ENCODE results near the gene GLT8D1. TPM values are rescaled to one million over a fixed set of nuclear protein-coding genes. Genes with fewer than 3 reads are reported as not detected.

GLT8D1 gene
- total and polyA plus RNA-seq, 2 of the 13 experiments (the other 11 are each of a cell fraction or from before 2014, with no cell fraction given) = 110 to 121 TPM

- intact Hi-C loops (cut with micrococcal nuclease; ENCODE audit: unreplicated experiment) = no loop called here
- FAIRE-seq (no peak), ATAC-seq (peak; percentile 54; the same call in 1 of the 3 replicates)
- no peak for TF ChIP-seq ZNF225 (CRISPR knock-in tag; IDR thresholded peaks at IDR 0.05)
- peak; percentile 84 for TF ChIP-seq ARID3A (IDR thresholded peaks at IDR 0.05; ENCODE audit: low read depth, low read length)
- TF ChIP-seq ARID5B (CRISPR knock-in tag; IDR thresholded peaks at IDR 0.05) = peak; percentile 63
- peak; percentile 57; the same call in 1 of the 2 replicates for TF ChIP-seq ZKSCAN8 (CRISPR knock-in tag; IDR thresholded peaks at IDR 0.05; ENCODE audit: borderline replicate concordance)
- peak; percentile 46; the same call in 1 of the 2 replicates for TF ChIP-seq FOXK1 (CRISPR knock-in tag; IDR thresholded peaks at IDR 0.05; ENCODE audit: borderline replicate concordance, low read depth)
- 0 out of 2 replicates have a peak, but pooled peaks have one; percentile 22 for TF ChIP-seq KAT8 (CRISPR knock-in tag; IDR thresholded peaks at IDR 0.05)
- TF ChIP-seq SKI (IDR thresholded peaks at IDR 0.05; ENCODE audit: partially characterized antibody) = no peak
- TF ChIP-seq HMG20A (CRISPR knock-in tag; IDR thresholded peaks at IDR 0.05; ENCODE audit: borderline replicate concordance) = peak; percentile 32; the same call in 1 of the 2 replicates
- TF ChIP-seq ZNF644 (CRISPR knock-in tag; IDR thresholded peaks at IDR 0.05; ENCODE audit: low read depth) = peak; percentile 39; the same call in 1 of the 2 replicates
- no peak for TF ChIP-seq LCORL (IDR thresholded peaks at IDR 0.05)
- no peak for TF ChIP-seq LCORL (CRISPR knock-in tag; IDR thresholded peaks at IDR 0.05)
- no peak for TF ChIP-seq TRIM24 (CRISPR knock-in tag; IDR thresholded peaks at IDR 0.05)
- TF ChIP-seq SAP130 (CRISPR knock-in tag; IDR thresholded peaks at IDR 0.05; ENCODE audit: low read depth) = peak; percentile 33
- TF ChIP-seq NCOR1 (IDR thresholded peaks at IDR 0.05; ENCODE audit: borderline replicate concordance, low read length) = peak; percentile 53
- TF ChIP-seq NFATC3 (CRISPR knock-in tag; IDR thresholded peaks at IDR 0.05) = no peak
- peak; percentile 17; the same call in 1 of the 2 replicates for TF ChIP-seq SOX5 (CRISPR knock-in tag; IDR thresholded peaks at IDR 0.05; ENCODE audit: borderline replicate concordance)
- no peak for TF ChIP-seq SOX13 (IDR thresholded peaks at IDR 0.05)
- TF ChIP-seq SOX13 (CRISPR knock-in tag; conservative IDR thresholded peaks at IDR 0.05 in 1 of 2, IDR thresholded peaks at IDR 0.05 in 1 of 2) = peak in 1 of 2 experiments; percentile 30; a peak in 1 of 4 replicates
- TF ChIP-seq RFX3 (CRISPR knock-in tag; IDR thresholded peaks at IDR 0.05) = no peak
- no peak for TF ChIP-seq CREBL2 (CRISPR knock-in tag; IDR thresholded peaks at IDR 0.05; ENCODE audit: borderline replicate concordance)
- 0 out of 2 replicates have a peak, but pooled peaks have one; percentile 16 for TF ChIP-seq NCOA2 (CRISPR knock-in tag; IDR thresholded peaks at IDR 0.05)
- TF ChIP-seq CEBPG (CRISPR knock-in tag; IDR thresholded peaks at IDR 0.05) = peak; percentile 82
- peak; percentile 73 for TF ChIP-seq HNF4A (CRISPR knock-in tag; IDR thresholded peaks at IDR 0.05)
Measured at GRCh38 chr3:52724511-52724910, 18.9 kb upstream of the GLT8D1 start.

More at GRCh38 chr3:52724511-52724910, 18.9 kb upstream of the GLT8D1 start:
- POLR2A ChIA-PET = interaction anchor here (1.8 kb wide), 1 partner anchor 20 kb away, joined by 4 read pairs; no protein-coding TSS in a partner anchor
- peak; percentile 62 for DNase-seq (ENCODE audit: low spot score)
- H3K79me2 ChIP-seq (ENCODE audit: insufficient read depth, low read length) = no peaks in the 10 kb centered on the region
- in situ Hi-C loops (cut with HindIII; ENCODE audit: extremely low pct_ligation_motif_present, low pct_unique_long_range_greater_than_20kb) = no loop called here
- peaks cover 4% of the 10 kb centered on the region; the same call in 1 of the 2 replicates for H3K9me3 ChIP-seq (ENCODE audit: low read length)
- H2AFZ ChIP-seq (ENCODE audit: low read length) = no peak overlapping the region
- peak overlapping the region; percentile 14; the same call in 1 of the 2 replicates for H3K4me2 ChIP-seq (ENCODE audit: low read depth, low read length)
- peaks cover 0 to 2% of the 10 kb centered on the region in 2 experiments; a peak in 1 of 5 replicates for H3K36me3 ChIP-seq (replicated peaks in 1 of 2; ENCODE audit: control insufficient read depth in 1 of 2, insufficient read depth in 2 of 2, low read length in 2 of 2)
- H3K27me3 ChIP-seq (ENCODE audit: control insufficient read depth in 1 of 2, insufficient read depth in 2 of 2, low read length in 2 of 2) = no peaks in the 10 kb centered on the region
- 51% methylated on average over 1 of the region's 1 CpG for WGBS (ENCODE audit: low lambda C conversion rate)
- H4K20me1 ChIP-seq (ENCODE audit: insufficient read depth, low read length) = no peaks in the 10 kb centered on the region
- CTCF ChIA-PET (ENCODE audit: low intra/inter-chr PET ratio, low total read pairs) = no interaction called here
- peaks cover 20% of the 10 kb centered on the region for H3K4me1 ChIP-seq (ENCODE audit: insufficient read depth, low read length)
- peak overlapping the region; percentile 20 for H3K27ac ChIP-seq (ENCODE audit: extremely low read length, insufficient read depth, low read length)
- no TSS peak for BruUV-seq (replicated peaks)
- no peak overlapping the region for H3K9ac ChIP-seq (ENCODE audit: insufficient read depth, low read depth, low read length)
- H3K4me3 ChIP-seq (replicated peaks in 1 of 3; ENCODE audit: insufficient read depth in 1 of 3, low read depth in 2 of 3, low read length in 3 of 3) = no peak overlapping the region

All from HepG2 (cell line).